HepG2 (cell line): ENCODE results near the gene ST3GAL4. TPM values are rescaled to one million over a fixed set of nuclear protein-coding genes. Genes with fewer than 3 reads are reported as not detected.

Experiments used
- ARHGAP35 ChIP-seq: sonication (generic); formaldehyde crosslinking; IDR thresholded peaks from 2 replicates; pipeline ENCODE4 v1.9.0; 2022; ENCODE audit warnings: mild to moderate bottlenecking, inconsistent platforms, moderate library complexity, missing genetic modification reagents, borderline replicate concordance
- ARID2 ChIP-seq: sonication (generic); formaldehyde crosslinking; IDR thresholded peaks from 2 replicates; pipeline ENCODE4 v1.8.1; 2022; ENCODE audit warnings: mild to moderate bottlenecking, missing genetic modification reagents, borderline replicate concordance
- ARNT ChIP-seq: fragments of 450-650 bp; IDR thresholded peaks from 2 replicates; pipeline ENCODE4 v1.6.1; 2017
- ARNTL ChIP-seq: sonication (generic); formaldehyde crosslinking; IDR thresholded peaks from 2 replicates; pipeline ENCODE4 v1.4.0; 2020; ENCODE audit warnings: mild to moderate bottlenecking, missing genetic modification reagents
- FIP1L1 ChIP-seq: fragments of 200-400 bp; formaldehyde crosslinking; IDR thresholded peaks from 2 replicates; pipeline ENCODE4 v1.6.1; 2018; ENCODE audit warnings: low read depth, mild to moderate bottlenecking, low read length, moderate library complexity, borderline replicate concordance; ENCODE audit not compliant: insufficient read depth
- GLI4 ChIP-seq: sonication (generic); formaldehyde crosslinking; IDR thresholded peaks from 2 replicates; pipeline ENCODE4 v1.5.1; 2020; ENCODE audit warnings: missing genetic modification reagents, mild to moderate bottlenecking, moderate library complexity, borderline replicate concordance
- HES4 ChIP-seq: sonication (generic); formaldehyde crosslinking; IDR thresholded peaks from 2 replicates; pipeline ENCODE4 v1.9.0; 2021; ENCODE audit warnings: mild to moderate bottlenecking, missing genetic modification reagents, borderline replicate concordance
- HNF4G ChIP-seq, 2 experiments: sonication (generic) in 1 of 2; formaldehyde crosslinking in 1 of 2; IDR thresholded peaks; 2 replicates each; pipeline versions ENCODE4 v1.4.0 to v1.6.1; 2011 to 2020; ENCODE audit warnings: borderline replicate concordance in 2 of 2, low read depth in 2 of 2, mild to moderate bottlenecking in 2 of 2, low read length in 1 of 2, missing genetic modification reagents in 1 of 2, moderate library complexity in 1 of 2
- HNRNPLL ChIP-seq: fragments of 200-400 bp; formaldehyde crosslinking; IDR thresholded peaks from 2 replicates; pipeline ENCODE4 v1.6.1; 2017; ENCODE audit warnings: mild to moderate bottlenecking, low read depth, low read length; ENCODE audit not compliant: poor library complexity, severe bottlenecking
- KDM6A ChIP-seq: IDR thresholded peaks from 2 replicates; pipeline ENCODE4 v1.6.1; 2016; ENCODE audit warnings: low read depth
- KLF13 ChIP-seq: sonication (generic); formaldehyde crosslinking; IDR thresholded peaks from 2 replicates; pipeline ENCODE4 v1.4.0; 2020; ENCODE audit warnings: mild to moderate bottlenecking, missing genetic modification reagents
- MIXL1 ChIP-seq: IDR thresholded peaks from 2 replicates; pipeline ENCODE4 v1.6.1; 2016
- NFKB2 ChIP-seq: sonication (generic); formaldehyde crosslinking; IDR thresholded peaks from 2 replicates; pipeline ENCODE4 v1.4.0; 2020; ENCODE audit warnings: missing genetic modification reagents, borderline replicate concordance
- PHF8 ChIP-seq: sonication (generic); formaldehyde crosslinking; IDR thresholded peaks from 2 replicates; pipeline ENCODE4 v1.5.0; 2020; ENCODE audit warnings: missing genetic modification reagents
- PRMT3 ChIP-seq: sonication (generic); formaldehyde crosslinking; IDR thresholded peaks from 2 replicates; pipeline ENCODE4 v1.8.1; 2022; ENCODE audit warnings: low read depth, mild to moderate bottlenecking, moderate library complexity, missing genetic modification reagents, borderline replicate concordance
- TCF12 ChIP-seq, 2 experiments: fragments of 450-650 bp in 1 of 2; sonication (generic) in 1 of 2; formaldehyde crosslinking in 1 of 2; IDR thresholded peaks; 2 replicates each; pipeline versions ENCODE4 v1.6.1 to v1.8.0; 2017 to 2022; ENCODE audit warnings: antibody characterized with exemption in 1 of 2, mild to moderate bottlenecking in 1 of 2, missing genetic modification reagents in 1 of 2, moderate library complexity in 1 of 2
- ZBTB42 ChIP-seq: sonication (generic); formaldehyde crosslinking; IDR thresholded peaks from 2 replicates; pipeline ENCODE4 v1.5.0; 2020; ENCODE audit warnings: mild to moderate bottlenecking, missing genetic modification reagents
- ZNF350 ChIP-seq: sonication (generic); formaldehyde crosslinking; IDR thresholded peaks from 2 replicates; pipeline ENCODE4 v1.4.0; 2020; ENCODE audit warnings: mild to moderate bottlenecking, low read depth, missing genetic modification reagents, borderline replicate concordance
- ZNF468 ChIP-seq: sonication (generic); formaldehyde crosslinking; IDR thresholded peaks from 2 replicates; pipeline ENCODE4 v1.8.0; 2022; ENCODE audit warnings: mild to moderate bottlenecking, moderate library complexity, missing genetic modification reagents
- ZNF605 ChIP-seq: sonication (generic); formaldehyde crosslinking; IDR thresholded peaks from 2 replicates; pipeline ENCODE4 v1.8.0; 2022; ENCODE audit warnings: mild to moderate bottlenecking, missing genetic modification reagents
- polyA plus RNA-seq, 8 experiments: library from polyadenylated mRNA; depleted of rRNA in 3 of 8; stranded (reverse) in 7 of 8; unstranded in 1 of 8; fragments of >200 nt; fragmentation: Illumina TruSeq in 4 of 8; extraction: Trizol in 4 of 8; gene quantifications; 2 replicates each; pipeline versions ENCODE4 v1.2.1 to v1.2.3, GENCODE V29; 2011 to 2016; ENCODE audit warnings: low read depth in 4 of 8, missing spikeins in 1 of 8, mixed read lengths in 1 of 8; ENCODE audit not compliant: insufficient read depth in 1 of 8
- total RNA-seq, 5 experiments: library from RNA; depleted of rRNA; stranded (reverse); fragments of >200 nt; fragmentation: Illumina TruSeq; extraction: Trizol; gene quantifications; 2 replicates each; pipeline ENCODE4 v1.2.3, GENCODE V29; 2016; ENCODE audit warnings: low read depth in 1 of 5
- TF ChIP-seq, protein P1 (sequence below): sonication (generic); formaldehyde crosslinking; conservative IDR thresholded peaks from 2 replicates; pipeline ENCODE4 v1.8.0; 2022; ENCODE audit warnings: missing genetic modification reagents
- TF ChIP-seq, protein P2 (sequence below): sonication (generic); formaldehyde crosslinking; conservative IDR thresholded peaks from 2 replicates; pipeline ENCODE4 v1.8.0; 2022; ENCODE audit warnings: mild to moderate bottlenecking, moderate library complexity, missing genetic modification reagents
- TF ChIP-seq, protein P3 (sequence below): sonication (generic); formaldehyde crosslinking; IDR thresholded peaks from 2 replicates; pipeline ENCODE4 v1.8.1; 2023; ENCODE audit warnings: mild to moderate bottlenecking, missing genetic modification reagents

The ST3GAL4 gene
- total and polyA plus RNA-seq, 2 of the 13 experiments (the other 11 are each of a cell fraction or from before 2014, with no cell fraction given): 9.1 to 13.3 TPM

DNA sequence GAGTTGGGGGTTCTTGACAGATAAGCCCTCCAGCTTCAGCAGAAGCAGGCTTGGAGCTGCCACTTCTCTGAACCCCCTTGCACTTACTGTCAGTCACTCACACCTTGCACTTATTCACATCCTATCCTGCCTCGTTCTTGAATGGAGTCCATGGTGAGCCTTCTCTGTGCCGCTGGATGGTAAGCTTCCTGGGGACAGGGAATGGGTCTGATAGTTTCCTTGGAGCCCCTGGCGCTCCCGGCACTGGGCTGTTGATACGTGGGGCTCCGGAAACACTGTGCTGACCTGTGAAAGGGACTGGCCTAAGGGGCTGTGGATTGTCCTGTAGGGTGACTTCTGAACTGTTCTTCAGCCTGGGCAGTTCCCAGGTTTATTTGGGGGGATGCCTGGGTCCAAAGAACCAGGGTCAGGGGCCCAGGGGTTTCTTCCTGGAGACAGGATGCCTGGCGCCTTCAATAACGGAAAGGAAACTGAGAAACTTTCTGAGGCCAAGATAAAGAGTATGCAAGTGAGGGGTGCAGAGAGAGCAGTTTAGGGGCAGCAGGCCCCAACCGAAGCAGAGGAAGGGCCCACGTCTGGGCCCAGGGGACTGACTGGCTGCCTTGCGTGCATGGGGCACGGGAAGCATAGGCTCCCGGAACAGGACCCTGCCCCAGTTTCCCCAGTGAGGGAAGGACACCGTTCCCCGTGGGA, 709 bp upstream of the ST3GAL4 start (continued):
- TF ChIP-seq, protein P1, sequence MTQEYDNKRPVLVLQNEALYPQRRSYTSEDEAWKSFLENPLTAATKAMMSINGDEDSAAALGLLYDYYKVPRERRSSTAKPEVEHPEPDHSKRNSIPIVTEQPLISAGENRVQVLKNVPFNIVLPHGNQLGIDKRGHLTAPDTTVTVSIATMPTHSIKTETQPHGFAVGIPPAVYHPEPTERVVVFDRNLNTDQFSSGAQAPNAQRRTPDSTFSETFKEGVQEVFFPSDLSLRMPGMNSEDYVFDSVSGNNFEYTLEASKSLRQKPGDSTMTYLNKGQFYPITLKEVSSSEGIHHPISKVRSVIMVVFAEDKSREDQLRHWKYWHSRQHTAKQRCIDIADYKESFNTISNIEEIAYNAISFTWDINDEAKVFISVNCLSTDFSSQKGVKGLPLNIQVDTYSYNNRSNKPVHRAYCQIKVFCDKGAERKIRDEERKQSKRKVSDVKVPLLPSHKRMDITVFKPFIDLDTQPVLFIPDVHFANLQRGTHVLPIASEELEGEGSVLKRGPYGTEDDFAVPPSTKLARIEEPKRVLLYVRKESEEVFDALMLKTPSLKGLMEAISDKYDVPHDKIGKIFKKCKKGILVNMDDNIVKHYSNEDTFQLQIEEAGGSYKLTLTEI: no peak
- TF ChIP-seq GLI4 (no peak), KLF13 (CRISPR knock-in tag) (0 out of 2 replicates have a peak, but pooled peaks have one; percentile 34), ARNT (no peak), ARHGAP35 (CRISPR knock-in tag) (no peak), KDM6A (no peak), ARID2 (no peak), HES4 (CRISPR knock-in tag) (peak; percentile 75; the same call in 1 of the 2 replicates), HNF4G (IDR thresholded peaks at IDR 0.05; ENCODE audit: borderline replicate concordance, low read depth, low read length) (no peak), HNF4G (CRISPR knock-in tag; IDR thresholded peaks at IDR 0.05; ENCODE audit: borderline replicate concordance, low read depth) (no peak), ZNF350 (0 out of 2 replicates have a peak, but pooled peaks have one; percentile 14), PHF8 (CRISPR knock-in tag) (no peak), ZBTB42 (no peak), FIP1L1 (no peak), NFKB2 (CRISPR knock-in tag) (0 out of 2 replicates have a peak, but pooled peaks have one; percentile 13), ZNF605 (CRISPR knock-in tag) (peak; percentile 50; the same call in 1 of the 2 replicates), MIXL1 (CRISPR knock-in tag) (no peak), TCF12 (IDR thresholded peaks at IDR 0.05) (no peak), TCF12 (CRISPR knock-in tag; IDR thresholded peaks at IDR 0.05) (0 out of 2 replicates have a peak, but pooled peaks have one; percentile 11), HNRNPLL (peak; percentile 22), ZNF468 (CRISPR knock-in tag) (no peak), PRMT3 (CRISPR knock-in tag) (no peak), ARNTL (CRISPR knock-in tag) (no peak)
- TF ChIP-seq, protein P2, sequence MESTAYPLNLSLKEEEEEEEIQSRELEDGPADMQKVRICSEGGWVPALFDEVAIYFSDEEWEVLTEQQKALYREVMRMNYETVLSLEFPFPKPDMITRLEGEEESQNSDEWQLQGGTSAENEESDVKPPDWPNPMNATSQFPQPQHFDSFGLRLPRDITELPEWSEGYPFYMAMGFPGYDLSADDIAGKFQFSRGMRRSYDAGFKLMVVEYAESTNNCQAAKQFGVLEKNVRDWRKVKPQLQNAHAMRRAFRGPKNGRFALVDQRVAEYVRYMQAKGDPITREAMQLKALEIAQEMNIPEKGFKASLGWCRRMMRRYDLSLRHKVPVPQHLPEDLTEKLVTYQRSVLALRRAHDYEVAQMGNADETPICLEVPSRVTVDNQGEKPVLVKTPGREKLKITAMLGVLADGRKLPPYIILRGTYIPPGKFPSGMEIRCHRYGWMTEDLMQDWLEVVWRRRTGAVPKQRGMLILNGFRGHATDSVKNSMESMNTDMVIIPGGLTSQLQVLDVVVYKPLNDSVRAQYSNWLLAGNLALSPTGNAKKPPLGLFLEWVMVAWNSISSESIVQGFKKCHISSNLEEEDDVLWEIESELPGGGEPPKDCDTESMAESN (CRISPR knock-in tag): peak; percentile 88
- TF ChIP-seq, protein P3, sequence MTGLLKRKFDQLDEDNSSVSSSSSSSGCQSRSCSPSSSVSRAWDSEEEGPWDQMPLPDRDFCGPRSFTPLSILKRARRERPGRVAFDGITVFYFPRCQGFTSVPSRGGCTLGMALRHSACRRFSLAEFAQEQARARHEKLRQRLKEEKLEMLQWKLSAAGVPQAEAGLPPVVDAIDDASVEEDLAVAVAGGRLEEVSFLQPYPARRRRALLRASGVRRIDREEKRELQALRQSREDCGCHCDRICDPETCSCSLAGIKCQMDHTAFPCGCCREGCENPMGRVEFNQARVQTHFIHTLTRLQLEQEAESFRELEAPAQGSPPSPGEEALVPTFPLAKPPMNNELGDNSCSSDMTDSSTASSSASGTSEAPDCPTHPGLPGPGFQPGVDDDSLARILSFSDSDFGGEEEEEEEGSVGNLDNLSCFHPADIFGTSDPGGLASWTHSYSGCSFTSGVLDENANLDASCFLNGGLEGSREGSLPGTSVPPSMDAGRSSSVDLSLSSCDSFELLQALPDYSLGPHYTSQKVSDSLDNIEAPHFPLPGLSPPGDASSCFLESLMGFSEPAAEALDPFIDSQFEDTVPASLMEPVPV (CRISPR knock-in tag): no peak
